ENCODE results near the gene ABCC4.

GRCh38 chr13:94988654-94989053 is 312.6 kb downstream of the ABCC4 start:
- TF ChIP-seq EZH2 (IDR thresholded peaks at IDR 0.05) (no peak), POLR2AphosphoS5 (IDR thresholded peaks at IDR 0.05; ENCODE audit: borderline replicate concordance, low read depth, low read length) (no peak), FOXP2 (optimal IDR thresholded peaks at IDR 0.05; ENCODE audit: control extremely low read depth, extremely low read length, insufficient read depth) (no peak)

Data from SK-N-MC (cell line).